Stimulated activated CD4-positive, alpha-beta T cell treated with anti-CD3 and anti-CD28 coated beads, Interleukin-1b, Interleukin-23, amount 100 ng/mL, for 24 hours (primary cell): ENCODE results near the gene LCN9.
"Not testable (repeated sequence)": the region's sequence is repeated elsewhere in the genome, so short reads cannot be mapped to it uniquely, and the experiment has no call there.

Experiments used
- DNase-seq, 4 experiments: peaks; one replicate each; pipeline ENCODE4 v3.0.0-alpha.2; 2020; ENCODE audit warnings: low read depth in 4 of 4, low spot score in 1 of 4

Gene LCN9

DNA sequence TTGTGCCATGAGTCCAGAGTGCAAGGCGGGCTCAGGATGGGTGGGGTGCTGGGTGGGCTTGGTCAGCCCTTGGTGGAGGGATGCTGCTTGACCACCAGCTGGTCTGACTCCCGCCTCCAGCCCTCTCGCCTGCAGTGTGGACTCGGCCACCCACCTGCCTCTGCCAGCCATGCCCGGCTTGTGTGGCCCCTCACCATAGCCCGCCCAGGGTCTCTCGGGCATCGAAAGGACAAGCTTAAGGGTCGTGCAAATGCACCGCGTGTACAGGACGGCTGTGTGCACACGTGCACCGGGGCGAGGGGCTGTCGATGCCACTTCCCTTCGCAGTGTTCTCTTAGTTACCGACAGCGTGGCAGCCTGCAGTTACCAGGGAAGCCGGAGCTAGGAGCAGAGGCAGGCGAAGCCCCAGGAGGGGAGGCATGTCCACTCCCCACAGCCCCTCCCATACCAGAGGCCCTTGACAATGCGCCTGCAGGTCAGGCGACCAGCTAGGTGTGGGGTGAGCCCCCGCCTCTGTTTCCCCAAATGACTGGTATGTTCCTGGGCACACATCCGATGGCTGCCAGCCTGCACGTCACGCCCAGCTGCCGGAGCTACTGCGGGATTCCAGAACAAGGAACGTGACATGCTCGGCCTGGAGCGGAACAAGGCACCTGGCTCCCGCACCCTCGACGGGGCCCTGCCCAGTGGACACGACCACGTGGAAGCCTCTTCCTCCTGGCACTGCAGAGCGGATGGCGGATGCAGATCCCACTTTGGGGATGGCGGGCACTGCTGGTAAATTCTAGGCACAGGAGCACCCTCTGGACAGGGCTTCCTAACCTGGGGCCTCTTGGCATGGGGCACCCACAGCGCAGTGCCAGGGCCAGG is 7.8 kb downstream of the LCN9 start:
- no peak for DNase-seq

DNA sequence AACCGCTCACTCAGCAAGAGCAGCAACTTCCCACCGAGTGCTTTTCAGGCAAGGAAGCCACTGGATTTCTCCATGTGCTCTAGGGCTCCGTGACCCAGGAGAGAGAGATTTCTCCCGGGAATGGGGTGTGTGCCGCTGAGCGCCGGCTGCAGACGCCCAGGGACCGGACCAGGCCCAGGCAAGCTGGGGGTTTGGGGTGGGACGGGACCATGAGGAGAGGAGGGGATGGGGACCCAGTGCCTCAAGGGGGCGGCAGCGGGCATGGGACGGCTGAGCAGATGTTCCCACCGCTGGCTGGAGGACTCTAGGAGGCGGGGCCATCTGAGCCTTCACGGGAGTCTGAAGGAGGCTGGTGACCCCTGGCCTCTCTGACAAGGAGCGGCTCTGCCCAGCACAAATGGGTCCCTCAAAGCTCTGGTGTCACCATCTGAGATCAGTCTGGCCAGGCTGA is 8.5 kb downstream of the LCN9 start:
- DNase-seq = no peak

DNA sequence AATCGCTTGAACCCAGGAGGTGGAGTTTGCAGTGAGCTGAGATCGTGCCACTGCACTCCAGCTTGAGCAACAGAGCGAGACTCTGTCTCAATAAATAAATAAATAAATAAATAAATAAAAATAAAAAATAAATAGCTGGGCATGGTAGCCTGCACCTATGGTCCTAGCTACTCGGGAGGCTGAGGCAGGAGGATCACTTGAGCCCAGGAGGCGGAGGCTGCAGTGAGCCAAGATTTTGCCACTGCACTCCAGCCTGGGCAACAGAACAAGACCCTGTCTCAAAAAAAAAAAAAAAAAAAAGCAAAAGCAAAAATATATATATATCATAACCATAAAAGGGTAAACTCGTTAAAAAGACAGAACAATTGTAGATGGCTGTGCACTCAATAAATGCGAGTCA is 9.7 kb downstream of the LCN9 start:
- not testable (repeated sequence) for DNase-seq

DNA sequence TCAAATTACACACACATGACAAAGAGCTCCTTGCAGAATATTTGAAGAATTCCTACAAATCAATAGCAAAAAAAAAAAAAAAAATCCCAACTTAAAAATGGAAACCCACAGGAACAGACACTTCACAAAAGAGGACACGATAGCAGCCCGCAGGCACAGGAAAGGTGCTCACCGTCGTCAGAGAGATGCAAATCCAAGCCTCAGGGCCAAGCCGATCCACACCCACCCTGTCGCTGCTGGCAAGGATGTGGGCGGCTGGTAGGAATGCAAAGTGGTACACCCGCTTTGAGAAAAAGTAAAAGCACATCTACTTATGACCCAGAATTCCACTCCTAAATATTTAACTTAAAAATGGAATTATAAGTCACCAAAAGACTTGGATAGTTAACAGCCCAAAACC is 10.8 kb downstream of the LCN9 start:
- no peak for DNase-seq

DNA sequence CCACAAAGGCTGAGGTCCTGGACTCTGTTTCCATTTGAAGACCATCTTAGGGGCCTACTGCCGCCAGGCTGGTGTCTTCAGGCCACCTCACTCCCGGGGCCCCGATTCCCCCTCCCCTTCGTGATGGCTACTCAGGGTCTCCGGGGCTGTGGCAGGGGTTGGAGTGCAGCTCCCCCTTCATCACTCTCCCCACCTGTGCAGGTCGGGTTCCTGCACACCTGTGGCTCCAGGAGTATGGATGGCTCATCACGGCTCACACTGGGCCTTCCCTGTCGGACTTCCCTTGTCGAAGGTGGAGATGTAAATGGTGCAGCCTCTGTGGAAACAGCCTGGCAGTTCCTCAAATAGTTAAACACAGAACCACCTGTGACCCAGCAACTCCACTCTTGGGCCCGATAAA is 11.9 kb downstream of the LCN9 start:
- DNase-seq = no peak

DNA sequence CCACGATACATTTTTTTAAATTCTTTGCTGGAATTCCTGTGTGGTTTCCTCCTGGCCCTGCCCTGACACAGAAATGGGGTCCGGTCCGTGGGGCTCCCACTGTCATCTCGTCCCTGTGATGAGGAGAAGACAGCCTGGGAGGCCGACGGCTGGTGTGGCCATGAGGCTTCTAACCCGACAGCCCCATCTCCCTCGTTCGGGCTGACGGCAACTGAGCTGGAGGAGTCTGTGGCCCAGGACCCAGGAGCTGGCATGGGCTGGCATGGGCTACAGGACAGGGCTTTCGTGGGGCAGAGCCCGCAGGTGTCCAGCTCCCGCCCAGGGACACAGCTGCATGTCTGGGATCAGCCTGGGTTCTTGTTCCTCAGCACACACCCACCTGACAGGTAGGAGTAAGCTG is 13.8 kb downstream of the LCN9 start:
- no peak for DNase-seq

DNA sequence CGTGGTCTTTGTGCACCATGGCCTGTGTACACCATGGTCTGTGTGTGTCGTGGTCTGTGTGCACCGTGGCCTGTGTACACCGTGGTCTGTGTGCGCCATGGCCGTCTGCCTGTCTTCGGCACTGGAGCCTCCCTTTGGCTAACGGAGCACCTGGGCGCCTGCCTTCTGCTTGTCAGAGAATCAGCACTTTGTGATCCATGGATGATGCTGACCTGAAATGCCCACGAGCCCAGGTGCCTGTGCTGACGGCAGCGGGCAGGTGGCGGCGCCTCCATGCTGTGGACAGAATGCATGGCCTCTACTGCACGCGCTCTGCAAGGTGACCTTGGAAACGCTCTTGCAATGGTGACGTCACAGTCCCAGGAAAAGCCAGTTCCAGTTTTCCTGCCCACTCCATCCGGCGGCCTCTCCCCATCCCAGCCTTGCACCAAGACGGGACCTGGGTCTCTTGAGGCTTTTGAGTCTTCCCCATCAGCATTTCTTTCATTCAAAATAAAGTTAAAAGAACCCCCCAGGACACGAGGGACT is 14.6 kb downstream of the LCN9 start:
- DNase-seq = no peak

DNA sequence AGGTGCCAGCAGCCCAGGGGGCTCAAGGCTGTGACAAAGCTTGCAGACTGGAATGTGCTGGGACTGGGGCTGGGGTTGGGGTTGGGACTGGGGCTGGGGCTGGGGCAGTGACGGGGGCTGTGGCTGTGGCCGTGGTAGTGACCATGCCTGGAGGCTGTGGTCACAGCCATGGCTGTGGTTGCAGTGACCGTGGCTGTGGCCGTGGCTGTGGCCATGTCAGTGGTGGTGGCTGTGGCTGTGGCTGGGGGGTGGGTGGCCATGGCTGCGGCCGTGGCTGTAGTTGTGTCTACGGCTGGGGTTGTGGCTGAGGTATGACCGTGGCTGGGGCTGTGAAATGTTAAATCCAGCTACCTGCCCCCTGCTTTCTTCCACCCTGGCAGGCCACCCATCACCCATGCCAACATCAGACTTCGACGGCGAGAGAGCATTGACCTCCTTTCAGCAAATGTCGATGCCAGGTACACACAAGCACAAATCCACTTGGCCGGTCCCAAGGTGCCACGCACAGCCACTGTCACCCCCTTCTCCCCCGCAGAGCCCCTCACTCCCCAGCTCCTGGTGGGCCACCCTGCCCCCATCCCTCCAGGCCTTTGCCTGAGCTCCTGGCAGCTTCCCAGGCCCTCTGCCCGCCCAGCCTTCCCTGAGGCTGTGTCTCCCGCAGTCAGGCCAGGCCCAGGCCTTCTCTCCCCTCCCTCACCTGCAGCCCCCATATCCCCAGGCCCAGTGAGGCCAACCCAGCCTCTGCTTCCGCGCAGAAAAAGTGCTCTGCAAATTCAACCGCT is 15.3 kb downstream of the LCN9 start:
- DNase-seq = no peak

DNA sequence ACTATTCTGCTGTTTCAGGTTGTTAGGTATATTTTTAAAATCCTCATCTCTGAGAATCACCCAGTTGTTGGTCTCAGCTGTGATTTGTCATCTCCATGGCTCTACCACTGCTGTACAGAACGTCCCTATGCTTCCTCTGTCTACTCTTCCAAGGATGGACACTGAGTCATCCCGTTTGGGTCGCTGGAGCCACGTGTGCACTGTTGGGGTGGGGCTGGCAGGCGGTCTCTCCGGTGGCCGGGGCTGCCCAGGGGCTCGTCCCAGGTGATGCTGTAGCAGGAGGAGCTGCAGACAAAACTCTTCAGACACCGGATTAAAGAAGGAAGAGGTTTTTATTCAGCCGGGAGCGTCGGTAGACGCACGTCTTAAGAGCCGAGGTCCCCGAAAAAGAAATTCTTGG is 16.9 kb downstream of the LCN9 start:
- DNase-seq = no peak

DNA sequence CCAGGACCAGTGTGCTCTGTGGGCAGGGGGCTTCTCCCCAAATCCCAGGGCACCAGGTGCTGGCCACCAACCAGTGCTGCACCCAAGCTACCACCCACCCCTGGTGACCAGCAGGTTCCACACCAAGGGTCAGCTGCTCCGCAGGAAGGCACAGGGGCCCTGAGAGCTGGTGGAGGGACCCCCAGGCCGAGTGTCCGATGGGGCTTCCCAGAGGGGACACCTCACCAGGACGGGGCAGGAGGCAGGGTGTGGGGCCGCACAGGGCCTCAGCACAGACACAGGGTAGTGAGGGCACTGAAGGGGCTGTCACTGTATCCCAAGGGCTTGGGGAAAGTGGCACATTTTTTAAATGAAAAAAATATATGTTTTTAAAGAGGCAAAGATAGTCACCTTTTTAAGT is 18.1 kb downstream of the LCN9 start:
- DNase-seq = no peak

DNA sequence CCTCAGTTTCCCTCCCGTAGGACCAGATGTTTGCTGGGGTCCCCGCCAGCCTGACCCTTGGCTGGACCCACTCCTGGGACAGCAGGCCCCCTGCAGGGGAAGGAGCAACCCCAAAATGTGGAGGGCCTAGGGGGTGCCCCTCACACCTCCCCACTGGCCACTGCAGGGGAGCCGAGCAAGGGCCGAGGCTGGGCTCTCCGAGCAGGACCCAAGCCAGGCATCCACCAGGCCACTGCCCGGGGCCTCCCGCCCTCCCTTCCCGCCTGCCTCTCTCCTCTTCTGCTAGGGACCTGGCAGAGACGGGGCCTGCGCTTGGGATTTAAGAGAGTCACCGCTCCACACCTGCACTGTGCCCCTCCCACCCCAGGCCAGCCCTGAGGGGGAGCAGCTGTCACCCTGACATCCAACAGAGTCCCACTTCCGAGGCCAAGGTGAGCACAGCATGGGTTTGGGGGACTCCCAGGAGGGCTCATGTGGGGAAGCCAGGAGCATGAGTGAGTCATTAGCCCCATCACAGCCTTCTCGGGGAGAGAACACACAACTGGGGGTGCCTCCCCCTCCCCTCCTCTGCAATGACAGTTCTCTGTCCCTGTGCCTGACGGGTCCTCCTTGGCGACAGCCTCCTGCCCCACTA is 20.4 kb downstream of the LCN9 start:
- no peak for DNase-seq

DNA sequence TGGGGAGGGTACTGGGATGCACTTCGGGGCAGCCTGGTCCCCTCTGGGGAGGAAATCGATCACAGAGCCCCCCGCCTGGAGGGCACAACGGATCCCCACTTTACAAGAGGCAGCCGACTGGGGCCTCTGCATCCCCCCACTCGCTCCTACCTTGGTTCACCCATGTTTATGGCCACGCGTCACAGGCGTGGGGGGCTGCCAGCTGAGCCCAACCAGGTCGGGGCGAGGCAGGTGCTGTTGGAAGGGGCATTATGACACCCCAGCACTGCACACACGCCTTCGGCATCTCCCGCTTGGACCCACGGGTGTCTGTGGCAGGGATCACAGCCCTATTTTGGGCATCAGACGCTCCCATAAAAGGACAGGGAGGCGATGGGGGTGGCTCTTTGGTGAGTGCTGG is 21.6 kb downstream of the LCN9 start:
- DNase-seq = no peak

DNA sequence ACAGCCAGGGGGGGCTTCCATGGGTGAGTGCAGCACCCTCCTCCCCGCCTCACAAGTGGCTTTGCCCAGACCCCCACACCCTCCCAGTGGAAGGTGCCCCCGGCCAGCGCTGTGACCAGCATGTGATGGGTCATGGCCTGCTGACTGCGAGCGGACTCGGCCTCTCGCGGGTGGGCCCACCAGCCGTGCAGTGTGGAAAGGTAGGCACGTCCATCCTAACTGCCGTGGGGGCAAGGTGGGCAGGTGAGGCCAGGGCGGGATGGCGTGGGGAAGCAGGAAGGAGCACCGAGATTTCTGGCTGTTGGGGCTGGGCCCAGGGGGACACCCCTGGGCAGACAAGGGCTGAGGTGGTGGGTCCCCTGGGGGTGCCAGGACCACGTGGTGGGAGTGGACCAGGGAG is 24.1 kb downstream of the LCN9 start:
- no peak for DNase-seq

DNA sequence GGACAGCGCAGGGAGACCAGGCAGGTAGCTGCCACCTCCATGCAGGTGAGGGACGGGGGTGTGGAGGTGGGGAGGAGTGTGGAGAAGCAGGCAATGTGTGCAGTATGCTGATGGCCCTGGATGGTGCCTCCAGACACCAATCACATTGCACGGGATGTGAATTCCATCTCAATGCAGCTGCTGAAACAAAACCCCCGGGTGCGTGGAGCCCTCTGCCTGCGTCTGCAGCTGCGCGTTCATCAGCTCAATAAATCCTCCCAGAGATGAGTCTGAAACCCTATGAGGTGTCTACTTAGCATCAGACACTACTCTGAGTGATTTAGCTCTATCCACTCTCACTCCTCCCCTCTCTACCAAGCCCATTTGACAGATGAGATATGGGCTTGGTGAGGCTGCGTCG is 25.9 kb downstream of the LCN9 start:
- no peak for DNase-seq

DNA sequence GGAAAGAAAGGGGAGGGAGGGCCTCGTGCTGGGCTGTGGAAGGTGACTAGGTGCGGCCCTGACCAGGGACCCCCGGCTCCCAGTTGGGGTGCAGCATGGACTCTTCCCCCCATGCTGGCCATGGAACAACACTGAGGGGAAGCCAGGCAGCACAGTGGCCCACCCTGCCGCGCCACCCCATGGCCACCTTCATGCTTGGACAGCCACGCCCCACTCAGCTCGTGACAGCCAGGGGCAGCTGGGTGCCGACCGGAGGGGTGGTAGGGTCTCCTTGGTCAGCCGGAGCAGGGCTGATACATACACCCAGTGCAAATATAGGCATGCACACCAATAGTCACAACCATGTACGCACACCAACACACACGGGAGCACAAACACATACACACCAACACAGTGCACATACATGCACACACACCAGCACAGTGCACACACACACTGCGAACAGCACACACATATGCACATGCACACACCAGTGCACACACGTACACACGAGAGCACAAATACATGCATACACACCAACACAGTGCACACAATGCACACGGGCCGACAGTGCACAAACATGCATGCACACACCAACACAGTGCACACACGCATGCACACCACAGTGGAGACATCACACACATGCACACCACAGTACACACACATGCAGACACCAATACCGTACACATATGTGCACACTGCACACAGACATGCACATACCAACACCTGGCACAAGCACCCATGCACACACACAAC is 27.9 kb downstream of the LCN9 start:
- DNase-seq = no peak

DNA sequence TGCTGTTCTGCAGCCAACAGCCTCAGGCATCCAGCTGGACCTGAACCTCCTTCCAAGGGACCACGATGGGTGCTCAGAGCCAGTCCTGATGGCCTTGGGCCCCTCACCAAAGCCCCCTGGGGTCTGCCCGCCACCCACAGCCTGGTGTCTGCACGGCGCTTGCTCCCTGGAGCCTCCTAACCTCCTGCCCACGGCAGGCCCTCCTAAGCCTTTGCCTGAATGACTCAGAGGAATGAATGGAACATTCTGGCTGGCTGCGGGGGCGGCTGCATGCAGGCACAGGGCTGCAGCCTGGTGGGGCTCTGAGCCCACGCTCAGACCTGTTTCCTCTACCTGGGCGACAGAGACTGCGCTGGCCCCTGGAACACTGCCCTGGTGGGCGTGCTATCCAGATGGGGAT is 29.3 kb downstream of the LCN9 start:
- no peak for DNase-seq

DNA sequence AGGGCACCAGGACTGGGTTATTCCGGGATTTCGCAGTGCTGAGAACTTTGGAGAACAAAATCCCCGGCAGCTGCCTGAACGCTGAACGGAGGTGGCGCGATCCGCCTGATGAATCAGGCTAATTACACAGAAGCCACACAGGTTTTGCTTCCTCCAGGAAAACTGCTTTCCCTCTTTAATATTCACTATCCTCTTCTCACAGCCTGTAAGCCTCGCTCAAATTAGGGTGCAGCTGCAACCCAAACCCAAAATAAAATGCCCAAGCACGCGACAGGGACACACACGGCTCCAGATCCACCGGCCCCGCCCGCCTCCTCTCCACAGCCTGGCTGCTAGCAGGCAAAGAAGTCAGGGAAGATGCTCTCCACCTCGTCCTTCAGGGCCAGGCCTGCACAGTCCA is 30.2 kb downstream of the LCN9 start:
- no peak for DNase-seq

DNA sequence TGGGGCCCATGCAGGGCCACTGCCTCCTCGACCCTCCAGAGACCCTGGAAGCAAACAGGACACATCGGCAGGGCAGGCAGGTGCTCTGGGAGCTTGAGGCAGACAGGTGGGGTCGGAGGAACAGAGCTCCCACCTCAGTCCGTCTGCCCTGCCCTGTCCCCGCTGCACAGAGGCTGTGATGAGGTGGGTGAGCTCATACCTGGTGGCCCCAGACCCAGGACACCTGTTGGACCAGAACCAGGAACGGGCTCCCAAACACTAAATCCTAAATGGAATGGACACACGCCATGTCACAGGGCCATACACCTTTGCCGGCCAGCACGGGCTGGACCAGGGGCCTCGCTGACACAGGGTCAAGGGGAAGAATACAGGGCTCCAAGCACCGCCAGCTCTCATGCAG is 30.7 kb downstream of the LCN9 start:
- no peak for DNase-seq

DNA sequence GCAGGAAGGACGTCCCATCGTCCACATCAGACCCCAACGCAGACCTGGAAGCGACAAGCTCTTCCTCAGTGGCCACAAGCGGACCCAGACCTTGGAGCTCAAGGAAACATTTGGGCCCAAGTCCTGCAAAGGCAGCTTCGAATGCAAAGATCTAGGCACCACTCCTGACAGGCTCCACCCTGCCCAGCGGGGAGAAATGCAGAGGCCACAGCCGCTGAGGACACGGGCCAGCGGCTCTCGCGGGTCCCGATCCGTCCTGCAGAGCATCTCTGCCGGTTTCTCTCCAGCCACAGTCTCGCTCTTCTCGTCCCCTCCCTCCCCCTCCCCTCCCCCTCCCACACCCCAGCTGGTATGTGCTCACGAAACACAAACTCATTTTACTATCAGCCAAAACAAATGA is 31.3 kb downstream of the LCN9 start:
- DNase-seq = no peak

DNA sequence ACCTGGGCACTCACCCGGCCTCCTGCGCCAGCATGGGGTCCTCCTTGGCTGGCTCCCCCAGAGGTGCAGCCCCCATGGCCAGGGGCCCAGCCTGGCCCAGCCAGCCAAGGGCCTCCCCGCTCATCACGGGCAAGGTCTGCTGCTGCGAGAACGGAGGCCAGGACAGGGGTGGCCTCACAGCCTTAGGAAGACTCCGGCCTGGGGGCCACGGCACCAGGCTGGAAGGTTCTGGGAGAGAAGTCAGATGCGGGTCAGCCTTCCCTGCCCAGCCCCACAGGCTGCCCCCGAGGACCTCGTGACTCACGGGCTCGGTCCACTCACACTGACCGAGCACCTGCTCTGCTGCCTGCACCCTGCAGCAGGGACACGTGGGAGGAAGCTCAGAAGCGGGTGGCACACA is 31.9 kb downstream of the LCN9 start:
- DNase-seq = no peak

DNA sequence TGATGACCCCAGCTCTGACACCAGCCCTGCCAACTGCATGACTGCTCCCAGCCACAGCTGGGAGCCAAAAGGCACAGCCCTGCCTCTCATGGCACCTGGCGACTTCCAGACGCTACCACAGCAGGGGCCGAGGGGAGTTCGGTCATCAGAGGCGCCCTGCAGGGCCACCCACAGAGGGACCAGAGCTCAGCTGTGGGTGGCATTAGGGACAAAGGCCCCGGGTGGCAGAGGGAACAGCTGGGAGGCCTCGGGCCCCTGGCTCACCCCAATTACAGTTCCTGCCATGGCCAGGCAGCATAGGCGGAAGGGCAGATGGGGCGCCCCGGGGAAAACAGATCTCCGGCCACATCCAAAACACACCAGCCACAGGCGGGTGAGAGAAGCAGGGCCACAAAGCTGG is 32.5 kb downstream of the LCN9 start:
- no peak for DNase-seq
